GM12878 (cell line): Measurements from ENCODE around the gene SACS. TPM values are rescaled to one million over a fixed set of nuclear protein-coding genes. Genes with fewer than 3 reads are reported as not detected.

Source experiments
- ATAC-seq: fragments of 200-7000 bp; cut with Tn5 transposase; 3 replicates; pipeline ENCODE4 v1.9.1; 2020; ENCODE audit warnings: mild to moderate bottlenecking, moderate library complexity
- BruUV-seq: library from RNA; stranded (reverse); fragments of 400-500 nt; replicated peaks from 2 replicates; lab custom pipeline; 2021; lab: Mats Ljungman, UMichigan
- CTCF ChIA-PET: fragments of 300-600 bp; sonication (Branson Sonifier 250); formaldehyde crosslinking; extraction: SDS; loops from one replicate; lab custom pipeline; 2021; ENCODE audit warnings: inconsistent platforms; lab: Yijun Ruan, JAX
- POLR2A ChIA-PET: fragments of 350-600 bp; formaldehyde crosslinking; extraction: SDS; loops from one replicate; lab custom pipeline; 2021; ENCODE audit warnings: inconsistent platforms; lab: Charles Lee
- RAD21 ChIA-PET: fragments of 300-600 bp; sonication (Branson Sonifier 250); formaldehyde crosslinking; loops from one replicate; lab custom pipeline; 2023; ENCODE audit warnings: antibody characterized with exemption; ENCODE audit not compliant: unreplicated experiment; lab: Charles Lee
- SMC1A ChIA-PET: fragments of 300-600 bp; sonication (Branson Sonifier 250); formaldehyde crosslinking; loops from one replicate; lab custom pipeline; 2023; ENCODE audit not compliant: unreplicated experiment, uncharacterized antibody; lab: Charles Lee
- DNase-seq: peaks from one replicate; pipeline ENCODE4 v3.0.0-alpha.2; 2011; ENCODE audit warnings: low read depth, low spot score
- FAIRE-seq: peaks from 3 replicates; lab custom pipeline; 2011; peaks lifted over from hg19 to GRCh38; lab: Jason Lieb, UNC
- H2AFZ ChIP-seq: 2 replicates; pipeline ENCODE4 v1.6.0; 2011; ENCODE audit warnings: low read depth, low read length, control low read depth; ENCODE audit not compliant: control insufficient read depth
- H3K27ac ChIP-seq: 2 replicates; pipeline ENCODE4 v1.5.1; 2011; ENCODE audit warnings: control low read depth; ENCODE audit not compliant: control insufficient read depth, insufficient read depth
- H3K27me3 ChIP-seq, 2 experiments: replicated peaks in 1 of 2; 2 replicates each; pipeline versions ENCODE4 v1.6.0 to v1.6.1; 2011; ENCODE audit warnings: low read length in 1 of 2; ENCODE audit not compliant: control insufficient read depth in 2 of 2, insufficient read depth in 2 of 2
- H3K36me3 ChIP-seq, 2 experiments: 2 replicates each; pipeline ENCODE4 v1.5.1; 2011; ENCODE audit warnings: low read length in 1 of 2; ENCODE audit not compliant: control insufficient read depth in 2 of 2, insufficient read depth in 2 of 2
- H3K4me1 ChIP-seq: 2 replicates; pipeline ENCODE4 v1.6.1; 2011; ENCODE audit warnings: mild to moderate bottlenecking, low read length, moderate library complexity, mixed read lengths; ENCODE audit not compliant: control insufficient read depth, insufficient read depth
- H3K4me2 ChIP-seq: 2 replicates; pipeline ENCODE4 v1.6.0; 2011; ENCODE audit warnings: control low read depth; ENCODE audit not compliant: control insufficient read depth, insufficient read depth
- H3K4me3 ChIP-seq: fragments of 200-600 bp; sonication (generic); 2 replicates; pipeline ENCODE4 v1.5.1; 2016
- H3K79me2 ChIP-seq: 2 replicates; pipeline ENCODE4 v1.6.0; 2011; ENCODE audit warnings: low read length; ENCODE audit not compliant: control insufficient read depth, insufficient read depth
- H3K9ac ChIP-seq: 2 replicates; pipeline ENCODE4 v1.8.0; 2011; ENCODE audit warnings: low read length, control low read depth, mixed read lengths; ENCODE audit not compliant: control insufficient read depth, insufficient read depth
- H3K9me3 ChIP-seq: replicated peaks from 3 replicates; pipeline ENCODE4 v1.5.1; 2011; ENCODE audit warnings: mild to moderate bottlenecking, low read length; ENCODE audit not compliant: control insufficient read depth, insufficient read depth
- H4K20me1 ChIP-seq: 2 replicates; pipeline ENCODE4 v1.6.0; 2011; ENCODE audit not compliant: control insufficient read depth, insufficient read depth
- BMI1 ChIP-seq: fragments of 450-650 bp; IDR thresholded peaks from 2 replicates; pipeline ENCODE4 v1.6.1; 2016; ENCODE audit warnings: mild to moderate bottlenecking, moderate library complexity, borderline replicate concordance
- CBX5 ChIP-seq: sonication (generic); IDR thresholded peaks from 2 replicates; pipeline ENCODE4 v1.6.1; 2016; ENCODE audit warnings: low read depth, moderate library complexity, mild to moderate bottlenecking, inconsistent platforms
- FOXK2 ChIP-seq: fragments of 450-650 bp; IDR thresholded peaks from 2 replicates; pipeline ENCODE4 v1.6.1; 2017; ENCODE audit warnings: mild to moderate bottlenecking, moderate library complexity
- JUND ChIP-seq: IDR thresholded peaks from 2 replicates; pipeline ENCODE4 v1.6.1; 2012; ENCODE audit warnings: low read depth, mild to moderate bottlenecking, low read length, improper control_type of control experiment, moderate library complexity
- NFIC ChIP-seq: IDR thresholded peaks from 2 replicates; pipeline ENCODE4 v1.6.1; 2012; ENCODE audit warnings: low read depth, mild to moderate bottlenecking, inconsistent platforms, low read length, moderate library complexity
- NFYB ChIP-seq: IDR thresholded peaks from 2 replicates; pipeline ENCODE4 v1.6.1; 2011; ENCODE audit warnings: low read depth, mild to moderate bottlenecking, low read length, improper control_type of control experiment, moderate library complexity; ENCODE audit not compliant: insufficient read depth
- NRF1 ChIP-seq: conservative IDR thresholded peaks from 2 replicates; pipeline ENCODE4 v1.6.1; 2011; ENCODE audit warnings: mild to moderate bottlenecking, low read depth, low read length, improper control_type of control experiment
- PAX8 ChIP-seq: fragments of 450-650 bp; IDR thresholded peaks from 2 replicates; pipeline ENCODE4 v1.6.1; 2017; ENCODE audit warnings: mild to moderate bottlenecking, moderate library complexity
- POU2F2 ChIP-seq: IDR thresholded peaks from 3 replicates; pipeline ENCODE4 v1.6.1; 2011; ENCODE audit warnings: low read depth, mild to moderate bottlenecking, low read length, borderline replicate concordance
- RAD21 ChIP-seq: IDR thresholded peaks from 2 replicates; pipeline ENCODE4 v1.6.1; 2011; ENCODE audit warnings: mild to moderate bottlenecking, low read depth, low read length, moderate library complexity; ENCODE audit not compliant: insufficient read depth
- SMAD5 ChIP-seq: IDR thresholded peaks from 2 replicates; pipeline ENCODE4 v1.6.1; 2016; ENCODE audit warnings: antibody characterized with exemption, low read depth
- SRF ChIP-seq, 2 experiments: IDR thresholded peaks; 2 replicates each; pipeline ENCODE4 v1.6.1; 2011; ENCODE audit warnings: low read depth in 2 of 2, low read length in 2 of 2, mild to moderate bottlenecking in 1 of 2, moderate library complexity in 1 of 2
- SUPT20H ChIP-seq: IDR thresholded peaks from 2 replicates; pipeline ENCODE4 v1.6.1; 2011; ENCODE audit warnings: low read depth, mild to moderate bottlenecking, low read length, moderate library complexity, borderline replicate concordance; ENCODE audit not compliant: control insufficient read depth
- WGBS: methylation state at CpG from one replicate; pipeline ENCODE4 v1.1.6; 2016; ENCODE audit warnings: low lambda C conversion rate; ENCODE audit not compliant: insufficient replicate concordance, insufficient coverage; ENCODE audit errors: missing lambda C conversion rate; 5-methylcytosine and 5-hydroxymethylcytosine counted together
- in situ Hi-C: fragments of 300-500 bp; cut with MboI; formaldehyde crosslinking; loops from 9 replicates; pipeline ENCODE4 v1.14.3; 2018; ENCODE audit warnings: mixed read lengths
- intact Hi-C: fragments of 100-400 bp; cut with micrococcal nuclease; formaldehyde crosslinking; loops from one replicate; pipeline ENCODE4 v1.14.2; 2022; ENCODE audit not compliant: unreplicated experiment
- polyA plus RNA-seq, 11 experiments: library from polyadenylated mRNA; depleted of rRNA in 4 of 11; unstranded in 6 of 11; stranded (reverse) in 5 of 11; fragments of >200 nt; fragmentation: Nextera tagmentation in 4 of 11; fragmentation: Illumina TruSeq in 1 of 11; extraction: Ambion mirVana in 4 of 11; extraction: Trizol in 1 of 11; gene quantifications; 1 replicate in 1 of 11; 2 replicates in 10 of 11; pipeline versions ENCODE4 v1.2.1 to v1.2.3, GENCODE V29; 2011 to 2016; ENCODE audit warnings: inconsistent platforms in 2 of 11, missing spikeins in 2 of 11, low read depth in 1 of 11
- total RNA-seq, 4 experiments: library from RNA; depleted of rRNA in 3 of 4; stranded (reverse); fragments of >200 nt in 3 of 4; fragmentation: Illumina TruSeq in 1 of 4; extraction: Trizol in 1 of 4; gene quantifications; 2 replicates each; pipeline versions ENCODE4 v1.2.1 to v1.2.3, GENCODE V29; 2013 to 2021
- TF ChIP-seq, protein P1 (sequence below): fragments of 450-650 bp; formaldehyde crosslinking; IDR thresholded peaks from 2 replicates; pipeline ENCODE4 v1.4.0; 2020; ENCODE audit warnings: mild to moderate bottlenecking, moderate library complexity
- TF ChIP-seq, protein P2 (sequence below): fragments of 450-650 bp; IDR thresholded peaks from 2 replicates; pipeline ENCODE4 v1.6.1; 2014; ENCODE audit warnings: mild to moderate bottlenecking
- TF ChIP-seq, protein P3 (sequence below): fragments of 450-650 bp; IDR thresholded peaks from 2 replicates; pipeline ENCODE4 v1.6.1; 2017; ENCODE audit warnings: mild to moderate bottlenecking

The SACS gene
- total and polyA plus RNA-seq, 10 of the 15 experiments (the other 5 are each of a cell fraction or from before 2014, with no cell fraction given): 9.9 to 74.9 (median 22.1) TPM

GRCh38 chr13:23430664-23431063, 2.8 kb downstream of the SACS start (continued):
- TF ChIP-seq, protein P1, sequence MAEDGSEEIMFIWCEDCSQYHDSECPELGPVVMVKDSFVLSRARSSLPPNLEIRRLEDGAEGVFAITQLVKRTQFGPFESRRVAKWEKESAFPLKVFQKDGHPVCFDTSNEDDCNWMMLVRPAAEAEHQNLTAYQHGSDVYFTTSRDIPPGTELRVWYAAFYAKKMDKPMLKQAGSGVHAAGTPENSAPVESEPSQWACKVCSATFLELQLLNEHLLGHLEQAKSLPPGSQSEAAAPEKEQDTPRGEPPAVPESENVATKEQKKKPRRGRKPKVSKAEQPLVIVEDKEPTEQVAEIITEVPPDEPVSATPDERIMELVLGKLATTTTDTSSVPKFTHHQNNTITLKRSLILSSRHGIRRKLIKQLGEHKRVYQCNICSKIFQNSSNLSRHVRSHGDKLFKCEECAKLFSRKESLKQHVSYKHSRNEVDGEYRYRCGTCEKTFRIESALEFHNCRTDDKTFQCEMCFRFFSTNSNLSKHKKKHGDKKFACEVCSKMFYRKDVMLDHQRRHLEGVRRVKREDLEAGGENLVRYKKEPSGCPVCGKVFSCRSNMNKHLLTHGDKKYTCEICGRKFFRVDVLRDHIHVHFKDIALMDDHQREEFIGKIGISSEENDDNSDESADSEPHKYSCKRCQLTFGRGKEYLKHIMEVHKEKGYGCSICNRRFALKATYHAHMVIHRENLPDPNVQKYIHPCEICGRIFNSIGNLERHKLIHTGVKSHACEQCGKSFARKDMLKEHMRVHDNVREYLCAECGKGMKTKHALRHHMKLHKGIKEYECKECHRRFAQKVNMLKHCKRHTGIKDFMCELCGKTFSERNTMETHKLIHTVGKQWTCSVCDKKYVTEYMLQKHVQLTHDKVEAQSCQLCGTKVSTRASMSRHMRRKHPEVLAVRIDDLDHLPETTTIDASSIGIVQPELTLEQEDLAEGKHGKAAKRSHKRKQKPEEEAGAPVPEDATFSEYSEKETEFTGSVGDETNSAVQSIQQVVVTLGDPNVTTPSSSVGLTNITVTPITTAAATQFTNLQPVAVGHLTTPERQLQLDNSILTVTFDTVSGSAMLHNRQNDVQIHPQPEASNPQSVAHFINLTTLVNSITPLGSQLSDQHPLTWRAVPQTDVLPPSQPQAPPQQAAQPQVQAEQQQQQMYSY (CRISPR knock-in tag): no peak
- TF ChIP-seq SRF (IDR thresholded peaks at IDR 0.05; ENCODE audit: low read depth in 2 of 2, low read length in 2 of 2): no peak
- no peak for TF ChIP-seq SMAD5
- TF ChIP-seq PAX8: no peak
- TF ChIP-seq NFYB: no peak
- no peak for TF ChIP-seq POU2F2
- TF ChIP-seq NFIC: no peak

GRCh38 chr13:23427881-23428528, 5.5 kb downstream of the SACS start:
- H3K79me2 ChIP-seq: no peaks in the 10 kb centered on the region
- no TSS peak for BruUV-seq
- WGBS: 34% methylated on average over 11 of the region's 11 CpGs
- no peaks in the 10 kb centered on the region for H4K20me1 ChIP-seq
- no peaks in the 10 kb centered on the region; a peak in 3 of 4 replicates for H3K27me3 ChIP-seq
- intact Hi-C loops: no loop called here
- ChIA-PET RAD21 (no interaction called here), SMC1A (no interaction called here), CTCF (no interaction called here), POLR2A (no interaction called here)
- no peak for DNase-seq
- no peaks in the 10 kb centered on the region for H3K9me3 ChIP-seq
- no peak for FAIRE-seq
- H3K4me1 ChIP-seq: no peaks in the 10 kb centered on the region
- no peak for ATAC-seq
- in situ Hi-C loops: no loop called here
- no peak overlapping the region for H3K4me3 ChIP-seq
- no peak overlapping the region for H3K4me2 ChIP-seq
- no peak overlapping the region for H2AFZ ChIP-seq
- no peak overlapping the region for H3K9ac ChIP-seq
- no peaks in the 10 kb centered on the region for H3K36me3 ChIP-seq
- no peak overlapping the region for H3K27ac ChIP-seq
- TF ChIP-seq NRF1 (no peak), FOXK2 (no peak), JUND (no peak), CBX5 (no peak), BMI1 (no peak), SUPT20H (no peak), RAD21 (no peak)
- TF ChIP-seq, protein P2, sequence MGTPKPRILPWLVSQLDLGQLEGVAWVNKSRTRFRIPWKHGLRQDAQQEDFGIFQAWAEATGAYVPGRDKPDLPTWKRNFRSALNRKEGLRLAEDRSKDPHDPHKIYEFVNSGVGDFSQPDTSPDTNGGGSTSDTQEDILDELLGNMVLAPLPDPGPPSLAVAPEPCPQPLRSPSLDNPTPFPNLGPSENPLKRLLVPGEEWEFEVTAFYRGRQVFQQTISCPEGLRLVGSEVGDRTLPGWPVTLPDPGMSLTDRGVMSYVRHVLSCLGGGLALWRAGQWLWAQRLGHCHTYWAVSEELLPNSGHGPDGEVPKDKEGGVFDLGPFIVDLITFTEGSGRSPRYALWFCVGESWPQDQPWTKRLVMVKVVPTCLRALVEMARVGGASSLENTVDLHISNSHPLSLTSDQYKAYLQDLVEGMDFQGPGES: no peak
- TF ChIP-seq, protein P3, sequence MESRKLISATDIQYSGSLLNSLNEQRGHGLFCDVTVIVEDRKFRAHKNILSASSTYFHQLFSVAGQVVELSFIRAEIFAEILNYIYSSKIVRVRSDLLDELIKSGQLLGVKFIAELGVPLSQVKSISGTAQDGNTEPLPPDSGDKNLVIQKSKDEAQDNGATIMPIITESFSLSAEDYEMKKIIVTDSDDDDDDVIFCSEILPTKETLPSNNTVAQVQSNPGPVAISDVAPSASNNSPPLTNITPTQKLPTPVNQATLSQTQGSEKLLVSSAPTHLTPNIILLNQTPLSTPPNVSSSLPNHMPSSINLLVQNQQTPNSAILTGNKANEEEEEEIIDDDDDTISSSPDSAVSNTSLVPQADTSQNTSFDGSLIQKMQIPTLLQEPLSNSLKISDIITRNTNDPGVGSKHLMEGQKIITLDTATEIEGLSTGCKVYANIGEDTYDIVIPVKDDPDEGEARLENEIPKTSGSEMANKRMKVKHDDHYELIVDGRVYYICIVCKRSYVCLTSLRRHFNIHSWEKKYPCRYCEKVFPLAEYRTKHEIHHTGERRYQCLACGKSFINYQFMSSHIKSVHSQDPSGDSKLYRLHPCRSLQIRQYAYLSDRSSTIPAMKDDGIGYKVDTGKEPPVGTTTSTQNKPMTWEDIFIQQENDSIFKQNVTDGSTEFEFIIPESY: no peak
